ENCODE measurements around the gene LDLRAD4.

GRCh38 chr18:13539843-13540476, 321.4 kb downstream of the LDLRAD4 start:
- TF ChIP-seq EP300 (IDR thresholded peaks at IDR 0.05) (no peak), CTCF (IDR thresholded peaks at IDR 0.05) (no peak)

Measured in tibial nerve (tissue), 4 donors.